ENCODE data around the gene GINS1.

DNA sequence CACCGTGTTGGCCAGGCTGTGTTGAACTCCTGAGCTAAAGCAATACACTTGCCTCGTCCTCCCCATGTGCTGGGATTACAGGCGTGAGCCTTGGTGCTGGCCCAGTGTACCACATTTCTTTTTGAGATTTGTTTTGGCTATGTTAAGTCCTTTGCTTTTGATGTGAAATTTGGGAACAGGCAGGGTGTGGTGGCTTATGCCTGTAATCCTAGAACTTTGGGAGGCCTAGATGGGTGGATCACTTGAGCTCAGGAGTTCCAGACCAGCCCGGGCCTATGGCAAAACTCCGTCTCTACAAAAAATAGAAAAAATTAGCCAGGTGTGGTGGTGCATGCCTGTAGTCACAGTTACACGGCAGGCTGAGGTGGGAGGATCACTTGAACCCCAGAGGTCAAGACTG, 40.2 kb downstream of the GINS1 start:
- TF ChIP-seq POLR2A (IDR thresholded peaks at IDR 0.05), result no peak
- TF ChIP-seq, protein P1, sequence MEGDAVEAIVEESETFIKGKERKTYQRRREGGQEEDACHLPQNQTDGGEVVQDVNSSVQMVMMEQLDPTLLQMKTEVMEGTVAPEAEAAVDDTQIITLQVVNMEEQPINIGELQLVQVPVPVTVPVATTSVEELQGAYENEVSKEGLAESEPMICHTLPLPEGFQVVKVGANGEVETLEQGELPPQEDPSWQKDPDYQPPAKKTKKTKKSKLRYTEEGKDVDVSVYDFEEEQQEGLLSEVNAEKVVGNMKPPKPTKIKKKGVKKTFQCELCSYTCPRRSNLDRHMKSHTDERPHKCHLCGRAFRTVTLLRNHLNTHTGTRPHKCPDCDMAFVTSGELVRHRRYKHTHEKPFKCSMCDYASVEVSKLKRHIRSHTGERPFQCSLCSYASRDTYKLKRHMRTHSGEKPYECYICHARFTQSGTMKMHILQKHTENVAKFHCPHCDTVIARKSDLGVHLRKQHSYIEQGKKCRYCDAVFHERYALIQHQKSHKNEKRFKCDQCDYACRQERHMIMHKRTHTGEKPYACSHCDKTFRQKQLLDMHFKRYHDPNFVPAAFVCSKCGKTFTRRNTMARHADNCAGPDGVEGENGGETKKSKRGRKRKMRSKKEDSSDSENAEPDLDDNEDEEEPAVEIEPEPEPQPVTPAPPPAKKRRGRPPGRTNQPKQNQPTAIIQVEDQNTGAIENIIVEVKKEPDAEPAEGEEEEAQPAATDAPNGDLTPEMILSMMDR (IDR thresholded peaks at IDR 0.05), result no peak
- no peak for TF ChIP-seq POLR2AphosphoS5 (IDR thresholded peaks at IDR 0.05)
